Measurements from ENCODE around the gene ACP3. TPM values are rescaled to one million over a fixed set of nuclear protein-coding genes. Genes with fewer than 3 reads are reported as not detected.

Gene ACP3
- total RNA-seq, 1 donor from 2014 or later = not detected

- no peaks in the 10 kb centered on the region for H3K4me1 Mint-ChIP-seq (ENCODE audit: low read depth)
- H3K9me3 Mint-ChIP-seq (ENCODE audit: low read depth) = peaks cover 3% of the 10 kb centered on the region
- no peak for TF ChIP-seq CTCF (IDR thresholded peaks at IDR 0.05)
- H3K4me3 Mint-ChIP-seq (ENCODE audit: unreplicated experiment) = no peak overlapping the region
- H3K27me3 Mint-ChIP-seq (ENCODE audit: low read depth) = peaks cover 44% of the 10 kb centered on the region
- H3K36me3 Mint-ChIP-seq (ENCODE audit: low read depth) = peaks cover 1% of the 10 kb centered on the region
- no peak overlapping the region for H3K27ac Mint-ChIP-seq (ENCODE audit: unreplicated experiment)
- no peak for DNase-seq (ENCODE audit: low spot score)
Observed at GRCh38 chr3:132332082-132332481, 14.9 kb downstream of the ACP3 start.

GRCh38 chr3:132332508-132332907, 15.3 kb downstream of the ACP3 start:
- no peak for DNase-seq (ENCODE audit: low spot score)
- Mint-ChIP-seq H3K27me3 (ENCODE audit: low read depth) (peaks cover 48% of the 10 kb centered on the region), H3K4me1 (ENCODE audit: low read depth) (no peaks in the 10 kb centered on the region), H3K4me3 (ENCODE audit: unreplicated experiment) (no peak overlapping the region), H3K27ac (ENCODE audit: unreplicated experiment) (no peak overlapping the region), H3K36me3 (ENCODE audit: low read depth) (peaks cover 1% of the 10 kb centered on the region), H3K9me3 (ENCODE audit: low read depth) (peaks cover 3% of the 10 kb centered on the region)
- no peak for TF ChIP-seq CTCF (IDR thresholded peaks at IDR 0.05)

- no peak overlapping the region for H3K4me3 Mint-ChIP-seq (ENCODE audit: unreplicated experiment)
- no peak for DNase-seq (ENCODE audit: low spot score)
- H3K36me3 Mint-ChIP-seq (ENCODE audit: low read depth) = no peaks in the 10 kb centered on the region
- no peaks in the 10 kb centered on the region for H3K4me1 Mint-ChIP-seq (ENCODE audit: low read depth)
- no peak for TF ChIP-seq CTCF (IDR thresholded peaks at IDR 0.05)
- H3K27me3 Mint-ChIP-seq (ENCODE audit: low read depth) = peaks cover 51% of the 10 kb centered on the region
- no peak overlapping the region for H3K27ac Mint-ChIP-seq (ENCODE audit: unreplicated experiment)
- no peaks in the 10 kb centered on the region for H3K9me3 Mint-ChIP-seq (ENCODE audit: low read depth)
Observed at GRCh38 chr3:132341746-132342145, 24.5 kb downstream of the ACP3 start.

GRCh38 chr3:132342183-132342582, 25.0 kb downstream of the ACP3 start:
- no peaks in the 10 kb centered on the region for H3K36me3 Mint-ChIP-seq (ENCODE audit: low read depth)
- TF ChIP-seq CTCF (IDR thresholded peaks at IDR 0.05) = no peak

GRCh38 chr3:132342610-132343009, 25.4 kb downstream of the ACP3 start:
- Mint-ChIP-seq H3K9me3 (ENCODE audit: low read depth) (no peaks in the 10 kb centered on the region), H3K4me3 (ENCODE audit: unreplicated experiment) (no peak overlapping the region), H3K27me3 (ENCODE audit: low read depth) (peaks cover 52% of the 10 kb centered on the region), H3K27ac (ENCODE audit: unreplicated experiment) (no peak overlapping the region), H3K4me1 (ENCODE audit: low read depth) (no peaks in the 10 kb centered on the region), H3K36me3 (ENCODE audit: low read depth) (no peaks in the 10 kb centered on the region)
- DNase-seq (ENCODE audit: low spot score) = no peak
- no peak for TF ChIP-seq CTCF (IDR thresholded peaks at IDR 0.05)

More at GRCh38 chr3:132342183-132342582, 25.0 kb downstream of the ACP3 start:
- Mint-ChIP-seq H3K27me3 (ENCODE audit: low read depth) (peaks cover 53% of the 10 kb centered on the region), H3K4me3 (ENCODE audit: unreplicated experiment) (no peak overlapping the region), H3K9me3 (ENCODE audit: low read depth) (no peaks in the 10 kb centered on the region), H3K27ac (ENCODE audit: unreplicated experiment) (no peak overlapping the region), H3K4me1 (ENCODE audit: low read depth) (no peaks in the 10 kb centered on the region)
- DNase-seq (ENCODE audit: low spot score) = no peak

Data from chondrocyte (in vitro differentiated cells).